HCEC 1CT (cell line): Measurements from ENCODE around the gene KLF12.

ENCODE experiments used
- DNase-seq: peaks from one replicate; pipeline ENCODE4 v3.0.0-alpha.2; 2017

KLF12 gene

DNA sequence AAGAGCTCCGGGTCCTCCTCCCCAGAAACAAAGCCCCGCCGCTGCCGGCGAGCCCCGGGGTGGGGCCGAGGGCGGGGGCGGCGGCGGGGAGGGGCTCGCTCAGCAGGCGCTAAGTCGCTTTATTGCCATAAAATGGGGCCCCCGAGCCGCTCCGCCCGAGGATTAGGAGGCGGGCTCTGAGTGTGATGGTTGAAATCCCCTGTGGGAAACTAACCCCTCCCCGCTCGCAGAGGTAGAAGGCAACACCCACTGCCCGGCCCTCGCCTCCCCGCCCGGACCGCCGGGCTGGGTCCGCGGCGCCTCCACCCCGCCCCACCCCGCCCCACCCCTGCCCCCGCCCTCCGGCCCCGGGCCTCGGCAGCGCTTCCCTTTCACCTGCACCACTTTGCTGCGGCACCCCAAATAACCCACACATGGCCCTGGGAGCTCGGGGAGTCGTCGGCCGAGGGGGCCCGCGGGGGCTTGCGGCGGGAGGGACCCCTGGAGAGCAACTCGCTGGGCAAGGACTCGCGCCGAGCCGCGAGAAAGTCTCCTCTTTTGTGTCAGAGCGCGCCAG, at the start of gene KLF12:
KLF12 (minus strand) TSS at position 184 of the 556 bp plus-strand sequence.
- DNase-seq: peak; percentile 96

DNA sequence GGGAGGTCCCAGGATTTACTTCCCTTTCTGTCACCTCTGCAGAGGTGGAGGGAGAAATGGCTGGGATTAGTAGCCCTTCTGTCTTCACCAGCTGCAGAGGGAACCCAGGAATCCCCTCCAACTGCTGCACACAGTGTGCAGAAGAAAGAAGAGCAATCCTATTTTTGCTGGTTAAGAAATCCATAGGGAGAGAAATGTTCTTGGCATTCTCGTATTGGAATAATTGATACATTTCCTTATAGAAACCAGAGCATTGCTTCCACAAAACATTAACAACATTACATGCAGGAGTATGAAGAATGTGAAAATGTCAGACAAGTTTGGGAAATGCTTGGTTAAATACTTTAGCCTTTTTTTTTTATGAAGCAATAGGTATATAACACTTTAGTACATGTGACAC, 48.3 kb upstream of the KLF12 start:
- no peak for DNase-seq

DNA sequence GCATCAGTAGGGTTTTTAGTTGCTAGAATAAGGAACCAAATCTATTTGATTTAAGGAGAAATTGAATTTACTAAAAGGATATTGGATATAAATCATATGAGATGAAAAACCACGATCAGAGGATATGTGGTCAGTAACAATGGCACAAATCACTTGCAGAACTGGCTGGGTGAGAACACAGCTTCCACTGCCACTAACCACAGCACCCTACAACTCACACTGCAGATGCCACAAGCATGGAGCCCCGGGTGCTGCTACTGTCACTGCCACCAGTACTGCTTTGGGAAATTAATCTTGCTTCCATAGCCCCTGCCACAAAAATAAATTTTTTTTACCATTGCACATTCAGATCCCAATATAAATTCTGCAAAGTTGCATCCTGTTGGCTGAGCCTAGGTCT, 40.6 kb upstream of the KLF12 start:
- DNase-seq: no peak

DNA sequence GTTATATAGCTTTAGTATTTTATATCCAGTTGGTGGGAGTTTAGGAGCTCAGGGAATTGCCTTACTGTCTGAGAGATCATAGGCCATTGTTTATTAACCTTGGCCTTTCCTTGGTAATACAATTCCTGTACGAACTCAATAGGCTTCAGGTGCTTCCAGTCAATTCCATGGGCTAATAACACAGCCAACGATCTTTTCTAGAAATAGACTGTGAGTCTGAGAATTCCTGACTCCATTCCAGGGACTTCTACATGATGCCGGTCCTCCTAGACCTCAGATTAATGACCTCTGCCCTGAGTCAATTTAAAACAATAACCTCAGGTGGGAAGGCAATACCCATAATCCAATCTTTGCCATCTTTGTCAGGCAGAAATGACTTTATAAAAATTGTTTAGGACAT, 39.6 kb upstream of the KLF12 start:
- DNase-seq: no peak

DNA sequence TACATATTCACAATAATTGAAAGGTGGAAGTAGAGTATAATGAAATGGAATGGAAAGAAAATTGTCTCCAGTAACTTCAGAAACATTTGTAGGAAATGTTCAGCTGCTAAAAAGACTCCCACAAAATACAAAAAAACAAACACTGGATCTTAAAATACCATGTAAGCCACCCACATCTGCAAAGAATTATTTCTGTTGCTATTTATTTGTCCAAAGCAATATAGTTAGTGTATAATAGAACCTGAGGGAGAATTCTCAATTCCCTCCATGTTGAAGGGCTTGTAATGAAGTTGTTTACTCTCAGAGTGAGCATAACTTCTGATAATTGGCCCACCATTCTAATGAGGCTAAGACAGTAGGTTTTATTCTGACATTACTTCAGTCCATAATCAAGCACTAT, 37.4 kb upstream of the KLF12 start:
- no peak for DNase-seq

DNA sequence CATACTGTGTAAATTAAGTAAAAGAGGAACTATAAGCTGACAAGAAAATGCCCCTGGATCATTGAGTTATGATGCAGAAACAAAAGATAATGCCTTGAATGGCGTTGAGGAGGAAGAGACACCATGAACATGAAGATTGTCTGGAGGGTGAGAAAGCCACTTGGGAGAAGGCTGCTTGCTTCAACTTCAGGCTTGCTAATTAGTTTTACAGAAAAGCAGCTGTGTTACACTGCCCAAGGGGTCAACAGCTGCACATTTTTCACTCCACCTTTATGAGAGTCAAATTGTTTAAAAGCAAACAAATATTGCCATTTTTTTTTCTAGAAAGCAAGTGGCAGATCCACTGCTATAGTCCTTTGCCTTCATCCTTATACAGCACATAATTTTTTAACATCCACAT, 35.5 kb upstream of the KLF12 start:
- no peak for DNase-seq

DNA sequence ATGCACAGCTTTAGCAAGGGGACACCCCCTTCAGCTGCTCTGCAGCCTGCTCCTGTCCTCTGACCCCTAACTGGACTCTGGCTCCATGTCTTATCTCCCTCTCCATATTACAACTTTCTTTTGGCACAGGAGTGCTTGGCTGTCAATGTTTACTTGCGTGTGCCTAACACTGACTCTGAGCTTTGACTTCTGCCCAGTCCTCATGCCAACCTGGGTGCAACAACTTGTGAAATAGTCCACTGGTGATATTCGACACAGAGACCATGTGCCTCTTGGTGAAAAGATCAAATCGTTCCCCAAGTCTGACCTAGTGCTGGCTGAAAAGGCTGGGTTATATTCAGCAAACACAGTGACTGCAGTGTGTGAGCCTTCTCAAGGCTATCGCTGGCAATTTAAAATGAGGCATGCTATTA, 34.1 kb upstream of the KLF12 start:
- DNase-seq: no peak

DNA sequence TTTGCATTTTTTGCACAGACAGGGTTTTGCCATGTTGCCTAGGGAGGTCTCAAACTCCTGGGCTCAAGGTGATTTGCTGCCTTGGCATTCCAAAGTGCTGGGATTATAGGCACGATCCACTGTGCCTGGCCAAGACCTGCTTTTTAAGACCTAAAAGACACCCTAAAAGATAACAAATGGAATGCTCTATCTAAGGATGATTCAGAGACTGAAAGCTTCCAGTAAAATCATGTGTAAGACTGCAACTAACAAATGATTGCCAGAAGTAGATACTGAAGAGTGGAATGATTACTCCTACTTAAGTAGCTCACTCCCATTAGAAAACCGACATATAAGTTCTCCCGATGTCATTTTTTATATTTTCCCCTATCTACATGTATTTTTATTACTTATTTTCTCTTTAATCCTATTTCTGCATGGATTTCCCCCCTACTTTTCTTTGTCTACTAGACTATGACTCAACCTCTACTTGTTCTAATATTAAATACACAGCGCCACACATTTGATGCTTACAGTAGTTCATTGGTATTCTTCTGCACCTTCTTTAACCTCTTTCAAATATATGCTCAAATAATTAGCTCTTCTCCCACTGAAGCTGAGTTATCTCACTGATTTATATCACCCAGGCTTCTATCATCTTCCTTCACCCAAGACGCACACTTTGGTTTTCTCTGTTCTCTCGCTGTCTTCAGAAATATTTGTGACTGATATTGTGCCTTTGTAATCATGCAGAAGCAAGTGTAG, 32.2 kb upstream of the KLF12 start:
- no peak for DNase-seq

DNA sequence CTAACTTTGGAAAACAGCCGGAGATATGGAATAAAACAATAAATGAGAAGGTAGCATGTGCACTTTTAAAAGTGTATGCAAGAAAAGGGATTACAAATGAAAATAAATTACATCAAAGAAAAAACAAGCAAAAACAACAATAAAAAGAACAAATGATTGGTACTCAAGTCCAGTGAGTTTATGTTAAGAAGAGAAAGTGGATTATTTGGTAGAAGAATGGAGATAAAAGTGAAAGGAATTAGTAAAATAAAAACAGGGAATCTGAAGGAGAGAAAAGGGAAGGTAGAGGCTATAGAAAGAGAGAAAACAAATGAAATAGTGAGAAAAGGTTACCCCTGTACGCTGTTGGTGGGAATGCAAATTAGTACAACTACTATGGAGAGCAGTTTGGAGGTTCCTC, 28.6 kb upstream of the KLF12 start:
- DNase-seq: no peak

DNA sequence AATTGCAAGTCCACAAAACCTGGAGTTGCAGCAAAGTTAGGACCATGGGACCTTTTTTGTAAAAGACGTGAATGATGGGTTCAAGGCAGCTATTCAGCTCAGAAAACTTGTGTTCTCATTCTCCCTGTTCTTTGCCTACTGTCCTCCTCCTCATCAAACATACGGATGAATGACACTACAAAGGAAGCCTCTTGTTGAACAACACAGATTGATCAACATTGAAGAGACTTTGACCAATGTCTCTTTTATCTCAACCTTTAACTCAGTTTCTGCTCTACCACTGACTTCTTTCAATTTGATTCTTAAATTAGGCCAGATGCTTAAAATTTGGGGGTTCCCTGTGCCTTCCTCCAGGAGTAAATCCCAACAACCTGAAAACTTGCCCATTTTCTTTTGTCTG, 27.9 kb upstream of the KLF12 start:
- no peak for DNase-seq

DNA sequence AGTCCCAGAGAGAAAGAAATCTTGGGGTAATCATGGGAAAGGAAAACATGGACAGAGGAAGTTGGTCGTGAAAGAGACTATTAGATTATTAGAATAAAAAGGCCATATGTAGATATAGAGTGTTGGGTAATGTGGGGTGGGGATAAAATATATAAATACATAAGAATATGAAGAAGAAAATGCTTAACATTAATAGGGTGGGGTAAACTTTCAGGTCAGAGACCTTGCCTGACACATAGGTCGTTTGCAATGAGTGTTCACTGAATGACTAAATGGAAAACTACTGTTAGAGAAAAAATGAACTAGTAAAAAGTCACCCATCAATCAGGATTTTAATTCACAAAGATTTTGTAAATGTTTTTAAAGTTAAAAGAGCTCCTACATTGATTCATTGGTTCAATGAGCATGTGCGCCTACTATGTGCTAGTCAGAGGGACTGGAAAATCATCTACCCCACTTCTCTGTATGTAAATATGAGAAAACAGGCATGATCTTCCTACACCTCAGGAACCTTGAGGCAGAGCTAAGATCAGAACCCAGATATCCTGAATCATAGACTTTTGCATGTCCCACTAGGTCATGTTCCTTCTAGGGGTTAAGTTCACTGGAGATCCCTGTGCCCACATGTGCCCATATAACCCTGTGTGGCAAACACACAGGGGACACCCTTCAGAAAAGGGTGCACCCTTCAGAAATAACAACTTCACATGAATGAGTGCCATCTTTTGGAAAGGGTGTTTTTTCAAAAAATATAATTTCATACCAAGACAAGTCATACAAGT, 24.6 kb upstream of the KLF12 start:
- peak; percentile 13 for DNase-seq

DNA sequence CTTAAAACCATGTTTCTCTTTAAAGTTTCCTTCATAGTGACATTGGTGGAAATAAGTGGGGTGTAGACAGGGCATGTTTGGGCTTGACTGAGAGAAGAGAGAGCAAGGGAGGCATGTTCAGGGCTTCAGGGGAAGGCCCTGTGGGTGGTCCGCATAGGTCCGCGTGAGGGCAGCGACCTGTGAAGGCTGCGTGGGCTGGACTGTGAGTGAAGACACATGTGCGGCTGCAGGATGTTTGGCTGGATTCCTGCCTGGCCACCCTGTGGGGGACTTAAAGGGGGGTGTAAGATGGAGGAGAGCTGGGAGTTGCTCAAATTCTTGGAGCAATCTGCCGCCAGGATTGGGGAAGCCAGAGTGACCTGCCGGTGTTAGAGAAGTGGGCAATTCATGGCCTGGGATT, 23.8 kb upstream of the KLF12 start:
- no peak for DNase-seq

DNA sequence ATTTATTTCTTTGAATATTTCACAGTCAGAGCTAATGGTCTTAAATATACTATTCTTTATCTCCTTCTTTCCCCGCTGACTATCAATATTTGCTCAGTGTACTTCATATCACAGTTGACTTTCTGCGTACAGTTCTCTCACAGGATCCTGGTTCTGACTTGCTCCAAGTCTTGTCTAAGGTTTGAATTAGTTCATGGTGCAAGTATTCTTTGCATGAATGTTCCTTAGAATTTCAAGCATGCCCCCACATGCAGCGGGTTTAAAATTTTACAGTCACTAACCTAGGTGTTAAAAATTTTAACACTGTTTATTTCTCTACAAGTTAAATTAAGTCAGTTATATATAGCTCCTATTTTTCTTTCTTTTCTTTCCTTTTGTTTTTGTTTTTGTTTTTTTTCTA, 20.8 kb upstream of the KLF12 start:
- DNase-seq: no peak

DNA sequence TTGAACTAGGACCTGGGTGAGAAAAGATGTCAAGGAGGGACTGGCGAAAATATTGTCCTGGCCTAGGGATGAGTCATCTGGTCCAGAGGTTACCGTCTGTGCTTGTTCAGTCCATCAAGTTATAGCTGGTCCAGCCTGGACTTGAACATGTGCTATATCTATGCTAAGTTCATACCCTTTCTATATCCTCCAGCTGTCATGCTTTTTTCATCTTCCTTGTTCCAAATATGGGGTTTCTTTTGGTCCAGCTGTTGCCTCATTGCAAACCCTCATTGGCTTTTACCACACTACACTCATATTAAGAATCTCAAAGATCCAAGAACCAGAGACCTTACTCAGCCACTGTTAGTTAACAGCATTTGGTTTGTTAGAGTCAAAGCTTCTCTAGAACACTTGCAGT, 19.1 kb upstream of the KLF12 start:
- no peak for DNase-seq

DNA sequence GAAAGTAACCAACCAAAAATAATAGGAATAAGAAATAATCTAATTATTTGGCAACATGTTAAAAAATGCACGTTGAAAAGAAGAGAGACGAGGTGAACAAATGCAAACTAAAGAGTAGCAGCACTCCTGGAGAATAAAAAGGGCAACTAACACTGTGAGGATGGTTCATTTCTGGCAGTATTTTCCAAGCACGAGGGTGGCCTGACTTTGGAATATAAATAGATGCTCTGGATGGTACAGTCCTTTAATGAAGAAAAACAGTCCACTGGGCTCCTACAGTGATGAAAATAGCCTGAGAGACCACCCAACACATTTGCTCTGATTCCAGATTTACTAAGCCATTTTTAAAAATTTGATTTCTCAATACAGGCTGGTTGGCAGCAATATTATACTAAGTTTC, 17.7 kb upstream of the KLF12 start:
- no peak for DNase-seq

DNA sequence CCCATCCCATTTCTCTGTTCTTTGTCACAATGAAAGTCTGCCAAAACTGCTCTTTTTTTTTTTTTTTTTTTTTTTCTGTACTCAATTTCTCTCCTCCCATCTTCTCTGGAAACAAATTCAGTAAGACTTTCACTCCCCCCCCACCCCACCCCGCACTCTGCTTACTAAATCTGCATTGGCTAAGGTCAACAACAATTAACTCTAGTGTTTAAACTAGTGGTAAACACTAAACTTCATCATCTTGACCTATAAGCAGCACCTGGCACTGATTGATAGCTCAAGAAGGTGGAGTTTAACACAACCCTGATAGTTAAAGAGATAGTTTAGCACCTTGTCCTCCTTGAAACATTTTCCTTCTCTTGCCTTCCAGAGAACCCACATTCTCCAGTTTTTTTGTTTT, 14.1 kb upstream of the KLF12 start:
- DNase-seq: no peak

DNA sequence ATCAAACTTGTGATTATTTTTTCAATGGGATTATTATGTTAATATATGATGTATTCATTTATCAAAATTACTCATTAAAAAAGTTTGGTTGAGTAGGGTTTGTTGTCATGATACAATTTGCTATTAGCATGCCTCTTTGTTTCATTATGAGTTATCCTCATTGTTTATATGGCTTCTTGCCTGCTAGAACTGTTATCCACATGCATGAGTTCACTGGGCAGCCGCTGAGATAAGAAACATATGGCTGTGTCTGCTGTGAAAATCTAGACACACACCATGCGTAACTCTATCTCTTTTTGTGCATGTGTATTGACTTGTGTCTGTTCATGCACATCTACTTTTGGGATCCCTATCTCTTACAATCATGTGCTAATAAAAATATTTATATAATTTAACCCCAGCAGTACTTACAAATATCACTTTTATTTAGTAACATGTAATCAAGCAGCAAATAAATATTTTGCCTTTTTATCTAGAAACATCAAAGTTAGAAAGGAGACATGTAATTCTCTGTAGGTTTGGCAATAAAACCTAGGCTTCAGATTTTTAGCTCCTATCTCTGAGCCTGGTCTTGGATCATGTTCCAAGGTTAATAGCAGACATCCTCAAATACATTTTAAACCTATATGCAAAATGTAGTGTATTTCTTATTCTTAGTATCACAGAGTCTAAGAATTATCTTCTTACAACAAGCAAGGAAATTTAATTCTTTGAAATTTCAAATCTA, 11.2 kb upstream of the KLF12 start:
- DNase-seq: peak; percentile 56

DNA sequence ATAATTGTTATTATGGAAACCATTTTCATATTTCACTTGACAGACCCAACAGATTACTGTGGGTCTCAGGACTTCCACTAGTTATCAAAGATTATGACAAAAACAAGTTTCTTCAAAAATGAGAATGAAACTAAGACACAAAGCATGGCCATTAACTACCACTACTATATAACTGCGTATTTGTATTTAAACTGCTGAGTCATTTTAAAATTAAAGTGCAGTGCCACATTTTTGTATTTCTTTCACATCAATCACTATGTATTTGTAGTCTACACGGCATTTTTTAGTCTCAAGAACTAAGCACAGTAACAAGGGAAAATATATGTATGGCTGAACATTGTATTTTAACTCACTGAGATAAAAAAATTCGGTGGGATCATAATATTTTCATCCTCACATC, 10.1 kb upstream of the KLF12 start:
- DNase-seq: no peak

DNA sequence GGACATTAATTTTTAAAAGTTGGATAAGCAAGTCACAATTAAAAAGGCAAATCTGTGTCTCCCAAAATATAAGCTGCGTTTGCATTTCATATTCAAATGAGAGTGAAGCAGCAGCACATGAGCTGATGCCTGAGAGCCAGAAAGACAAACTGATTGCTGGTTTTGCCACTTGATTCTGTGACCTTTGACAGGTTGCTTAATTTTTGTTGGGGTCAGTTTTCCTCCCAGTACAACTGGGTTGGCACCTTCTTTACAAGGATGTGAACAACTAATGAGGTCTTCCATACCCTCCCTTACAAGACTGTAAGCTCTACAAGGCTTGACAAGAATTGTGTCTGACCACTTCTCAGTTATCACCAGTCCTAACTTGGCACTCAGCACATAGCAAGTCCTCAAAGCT, 8.1 kb upstream of the KLF12 start:
- no peak for DNase-seq

DNA sequence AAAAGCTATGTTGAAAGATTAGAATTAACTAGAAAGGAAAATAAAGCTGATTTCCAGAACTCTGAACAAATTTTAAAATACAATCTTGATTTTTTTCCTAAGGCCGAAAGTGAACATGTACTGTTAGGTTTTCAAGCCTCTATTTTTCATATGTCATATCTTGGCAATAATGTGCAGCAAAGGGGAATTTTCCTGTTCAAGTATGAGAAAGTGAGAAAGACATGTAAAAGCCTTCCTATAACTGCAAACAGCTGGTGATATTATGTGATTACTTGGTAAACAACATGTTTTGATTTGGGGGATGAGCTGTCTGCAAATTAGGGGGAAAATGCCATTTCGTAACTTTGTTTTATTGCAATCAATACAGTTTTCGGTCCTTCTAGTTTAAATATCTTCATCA, 4.0 kb upstream of the KLF12 start:
- DNase-seq: no peak

DNA sequence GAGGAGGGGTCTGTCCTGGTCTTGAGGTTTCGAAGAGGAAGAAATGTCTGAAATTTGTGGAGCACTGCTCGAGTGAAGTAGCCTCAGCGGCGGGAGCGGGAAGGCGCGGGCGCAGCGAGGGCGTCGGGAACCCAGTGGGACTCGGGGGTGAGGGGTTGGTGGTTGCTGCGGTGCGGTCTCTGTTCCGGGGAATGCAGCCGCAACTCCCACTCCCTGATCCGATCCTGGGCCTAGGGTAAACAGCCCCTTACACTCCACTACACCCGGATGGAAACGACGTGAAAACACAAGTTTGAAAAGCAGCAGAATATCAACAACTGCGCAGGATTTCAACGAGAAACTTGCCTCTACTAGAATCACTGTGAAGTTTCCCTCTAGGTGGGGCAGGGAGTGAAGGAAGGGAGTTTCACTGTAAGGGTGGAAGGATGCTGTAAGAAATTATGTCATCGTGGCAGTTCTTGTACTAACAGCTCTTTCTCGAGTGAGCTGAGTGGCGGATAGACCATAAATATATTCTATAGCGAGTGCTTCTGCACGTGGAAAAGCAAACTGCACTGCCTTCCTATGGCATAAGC, 2.0 kb upstream of the KLF12 start:
- DNase-seq: peak; percentile 49

DNA sequence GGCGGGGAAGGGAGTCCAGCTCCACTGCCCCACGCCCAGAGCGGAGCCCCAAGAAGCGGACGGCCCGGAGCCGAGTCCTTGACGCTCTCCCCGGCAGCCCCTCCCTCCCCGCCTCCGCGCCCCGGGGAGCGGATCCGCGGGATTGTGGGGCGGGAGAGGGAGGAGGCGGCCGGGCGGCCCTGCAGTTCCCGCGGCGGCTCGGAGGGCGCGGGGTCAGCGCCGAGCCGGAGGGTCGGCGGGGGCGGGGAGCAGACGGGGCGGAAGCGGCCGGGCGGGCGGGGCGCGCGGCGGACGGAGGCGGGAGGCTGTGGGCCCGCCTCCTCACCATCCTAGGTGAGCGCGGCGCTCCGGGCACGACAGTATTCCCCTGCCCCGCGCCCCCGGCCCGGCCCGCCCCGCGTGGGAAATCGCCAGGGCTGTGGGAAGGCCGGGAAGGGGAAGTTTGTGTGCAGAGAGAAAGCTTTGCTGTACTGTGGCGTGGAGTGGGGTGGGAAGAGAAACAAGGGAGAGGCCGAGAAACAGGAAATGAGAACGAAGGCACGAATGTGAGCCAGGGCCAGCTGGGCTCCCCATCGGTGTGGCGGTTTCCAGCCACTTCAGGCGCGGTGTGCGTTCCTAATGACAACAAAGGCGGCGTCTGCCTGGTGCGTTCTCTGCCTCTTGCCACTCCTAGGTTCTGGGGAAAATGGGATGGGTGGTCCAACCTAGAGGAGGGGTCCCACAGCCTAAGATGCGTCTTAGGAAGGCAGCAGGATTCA, 1.3 kb upstream of the KLF12 start:
- DNase-seq: peak; percentile 87
